GM12878 (cell line): ENCODE data around the gene MYRF. TPM values are rescaled to one million over a fixed set of nuclear protein-coding genes. Genes with fewer than 3 reads are reported as not detected.

Source experiments
- ATF7 ChIP-seq: fragments of 450-650 bp; IDR thresholded peaks from 2 replicates; pipeline ENCODE4 v1.6.1; 2016; ENCODE audit warnings: low read depth, mild to moderate bottlenecking
- BMI1 ChIP-seq: fragments of 450-650 bp; IDR thresholded peaks from 2 replicates; pipeline ENCODE4 v1.6.1; 2016; ENCODE audit warnings: mild to moderate bottlenecking, moderate library complexity, borderline replicate concordance
- CHD1 ChIP-seq: IDR thresholded peaks from 2 replicates; pipeline ENCODE4 v1.6.1; 2012; ENCODE audit warnings: low read depth, low read length, improper control_type of control experiment
- CHD2 ChIP-seq: IDR thresholded peaks from 2 replicates; pipeline ENCODE4 v1.6.1; 2011; ENCODE audit warnings: low read depth, low read length, improper control_type of control experiment, borderline replicate concordance
- ELK1 ChIP-seq: IDR thresholded peaks from 2 replicates; pipeline ENCODE4 v1.6.1; 2012; ENCODE audit warnings: low read depth, low read length, improper control_type of control experiment
- GATAD2B ChIP-seq: fragments of 450-650 bp; conservative IDR thresholded peaks from 2 replicates; pipeline ENCODE4 v1.6.1; 2017; ENCODE audit warnings: low read depth, mild to moderate bottlenecking, moderate library complexity
- JUND ChIP-seq: IDR thresholded peaks from 2 replicates; pipeline ENCODE4 v1.6.1; 2012; ENCODE audit warnings: low read depth, mild to moderate bottlenecking, low read length, improper control_type of control experiment, moderate library complexity
- MXI1 ChIP-seq: fragments of 150-350 bp; IDR thresholded peaks from 2 replicates; pipeline ENCODE4 v1.6.1; 2011; ENCODE audit warnings: low read depth, mild to moderate bottlenecking, inconsistent platforms, low read length, improper control_type of control experiment
- RCOR1 ChIP-seq: conservative IDR thresholded peaks from 2 replicates; pipeline ENCODE4 v1.6.1; 2012; ENCODE audit warnings: low read depth, low read length, improper control_type of control experiment
- REST ChIP-seq: IDR thresholded peaks from 2 replicates; pipeline ENCODE4 v1.6.1; 2012; ENCODE audit warnings: mild to moderate bottlenecking, low read depth, low read length
- RUNX3 ChIP-seq: IDR thresholded peaks from 2 replicates; pipeline ENCODE4 v1.6.1; 2012; ENCODE audit warnings: low read length, inconsistent platforms
- SMAD1 ChIP-seq: fragments of 450-650 bp; IDR thresholded peaks from 2 replicates; pipeline ENCODE4 v1.6.1; 2018; ENCODE audit warnings: mild to moderate bottlenecking, low read depth; ENCODE audit not compliant: partially characterized antibody
- SREBF2 ChIP-seq: IDR thresholded peaks from 2 replicates; pipeline ENCODE4 v1.6.1; 2012; ENCODE audit warnings: mild to moderate bottlenecking, low read length
- STAT1 ChIP-seq: fragments of 450-650 bp; conservative IDR thresholded peaks from 2 replicates; pipeline ENCODE4 v1.6.1; 2014; ENCODE audit warnings: antibody characterized with exemption, mild to moderate bottlenecking
- ZNF217 ChIP-seq: fragments of 450-650 bp; IDR thresholded peaks from 2 replicates; pipeline ENCODE4 v1.6.1; 2017; ENCODE audit warnings: antibody characterized with exemption, mild to moderate bottlenecking
- polyA plus RNA-seq, 11 experiments: library from polyadenylated mRNA; depleted of rRNA in 4 of 11; unstranded in 6 of 11; stranded (reverse) in 5 of 11; fragments of >200 nt; fragmentation: Nextera tagmentation in 4 of 11; fragmentation: Illumina TruSeq in 1 of 11; extraction: Ambion mirVana in 4 of 11; extraction: Trizol in 1 of 11; gene quantifications; 1 replicate in 1 of 11; 2 replicates in 10 of 11; pipeline versions ENCODE4 v1.2.1 to v1.2.3, GENCODE V29; 2011 to 2016; ENCODE audit warnings: inconsistent platforms in 2 of 11, missing spikeins in 2 of 11, low read depth in 1 of 11
- total RNA-seq, 4 experiments: library from RNA; depleted of rRNA in 3 of 4; stranded (reverse); fragments of >200 nt in 3 of 4; fragmentation: Illumina TruSeq in 1 of 4; extraction: Trizol in 1 of 4; gene quantifications; 2 replicates each; pipeline versions ENCODE4 v1.2.1 to v1.2.3, GENCODE V29; 2013 to 2021
- TF ChIP-seq, protein P1 (sequence below): fragments of 450-650 bp; conservative IDR thresholded peaks from 2 replicates; pipeline ENCODE4 v1.6.1; 2017; ENCODE audit warnings: mild to moderate bottlenecking, moderate library complexity
- TF ChIP-seq, protein P2 (sequence below): IDR thresholded peaks from 2 replicates; pipeline ENCODE4 v1.6.1; 2012; ENCODE audit warnings: improper control_type of control experiment, low read depth, low read length; ENCODE audit not compliant: insufficient replicate concordance

The MYRF gene
- total and polyA plus RNA-seq, 10 of the 15 experiments (the other 5 are each of a cell fraction or from before 2014, with no cell fraction given), result 0.27 to 15.6 (median 0.89) TPM

DNA sequence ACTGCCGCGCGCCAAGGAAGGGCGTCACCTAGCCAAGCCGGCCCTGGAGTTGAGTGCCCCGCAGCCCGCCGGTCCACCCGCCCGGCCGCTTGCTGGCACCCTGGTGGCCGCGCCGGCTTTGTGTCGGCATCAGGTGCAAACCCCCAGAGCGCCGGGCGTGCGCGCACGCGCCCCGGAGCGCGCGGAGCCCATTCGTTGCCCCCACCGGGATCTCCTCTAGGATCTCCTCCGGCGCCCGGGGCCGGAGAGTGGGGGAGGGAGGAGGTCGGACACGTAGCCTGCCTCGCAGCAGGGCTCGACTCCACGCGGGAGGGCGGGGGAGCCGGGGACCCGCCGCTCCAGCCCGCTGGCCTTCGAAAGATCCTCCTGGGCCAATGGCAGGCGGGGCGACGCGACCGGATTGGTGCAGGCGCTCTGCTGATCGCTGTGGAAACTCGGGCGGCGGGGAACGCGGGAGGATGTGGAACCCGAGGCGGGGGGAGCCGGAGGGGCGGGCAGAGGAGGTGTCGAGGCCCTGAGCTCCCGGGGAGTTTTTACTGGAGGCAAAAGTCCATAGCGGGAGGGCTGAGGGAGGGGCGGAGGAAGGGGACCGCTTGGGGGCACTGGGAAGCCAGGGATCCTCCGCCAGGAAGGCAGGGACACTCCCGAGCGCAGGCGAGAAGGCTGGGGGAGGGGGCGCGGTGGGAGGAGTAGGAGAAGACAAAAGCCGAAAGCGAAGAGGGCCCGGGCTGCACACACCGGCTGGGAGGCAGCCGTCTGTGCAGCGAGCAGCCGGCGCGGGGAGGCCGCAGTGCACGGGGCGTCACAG is 75.3 kb downstream of the MYRF start, which contains the start of gene FADS2 (continued):
- TF ChIP-seq, protein P1, sequence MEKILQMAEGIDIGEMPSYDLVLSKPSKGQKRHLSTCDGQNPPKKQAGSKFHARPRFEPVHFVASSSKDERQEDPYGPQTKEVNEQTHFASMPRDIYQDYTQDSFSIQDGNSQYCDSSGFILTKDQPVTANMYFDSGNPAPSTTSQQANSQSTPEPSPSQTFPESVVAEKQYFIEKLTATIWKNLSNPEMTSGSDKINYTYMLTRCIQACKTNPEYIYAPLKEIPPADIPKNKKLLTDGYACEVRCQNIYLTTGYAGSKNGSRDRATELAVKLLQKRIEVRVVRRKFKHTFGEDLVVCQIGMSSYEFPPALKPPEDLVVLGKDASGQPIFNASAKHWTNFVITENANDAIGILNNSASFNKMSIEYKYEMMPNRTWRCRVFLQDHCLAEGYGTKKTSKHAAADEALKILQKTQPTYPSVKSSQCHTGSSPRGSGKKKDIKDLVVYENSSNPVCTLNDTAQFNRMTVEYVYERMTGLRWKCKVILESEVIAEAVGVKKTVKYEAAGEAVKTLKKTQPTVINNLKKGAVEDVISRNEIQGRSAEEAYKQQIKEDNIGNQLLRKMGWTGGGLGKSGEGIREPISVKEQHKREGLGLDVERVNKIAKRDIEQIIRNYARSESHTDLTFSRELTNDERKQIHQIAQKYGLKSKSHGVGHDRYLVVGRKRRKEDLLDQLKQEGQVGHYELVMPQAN, result peak; percentile 81
- TF ChIP-seq SREBF2, result peak; percentile 44; the same call in 1 of the 2 replicates
- TF ChIP-seq ZNF217, result peak; percentile 40; the same call in 1 of the 2 replicates
- TF ChIP-seq BMI1, result no peak
- TF ChIP-seq MXI1, result peak; percentile 17; the same call in 1 of the 2 replicates
- TF ChIP-seq STAT1, result no peak
- TF ChIP-seq RCOR1, result no peak
- TF ChIP-seq GATAD2B, result peak; percentile 89
- no peak for TF ChIP-seq ELK1
- TF ChIP-seq, protein P2, sequence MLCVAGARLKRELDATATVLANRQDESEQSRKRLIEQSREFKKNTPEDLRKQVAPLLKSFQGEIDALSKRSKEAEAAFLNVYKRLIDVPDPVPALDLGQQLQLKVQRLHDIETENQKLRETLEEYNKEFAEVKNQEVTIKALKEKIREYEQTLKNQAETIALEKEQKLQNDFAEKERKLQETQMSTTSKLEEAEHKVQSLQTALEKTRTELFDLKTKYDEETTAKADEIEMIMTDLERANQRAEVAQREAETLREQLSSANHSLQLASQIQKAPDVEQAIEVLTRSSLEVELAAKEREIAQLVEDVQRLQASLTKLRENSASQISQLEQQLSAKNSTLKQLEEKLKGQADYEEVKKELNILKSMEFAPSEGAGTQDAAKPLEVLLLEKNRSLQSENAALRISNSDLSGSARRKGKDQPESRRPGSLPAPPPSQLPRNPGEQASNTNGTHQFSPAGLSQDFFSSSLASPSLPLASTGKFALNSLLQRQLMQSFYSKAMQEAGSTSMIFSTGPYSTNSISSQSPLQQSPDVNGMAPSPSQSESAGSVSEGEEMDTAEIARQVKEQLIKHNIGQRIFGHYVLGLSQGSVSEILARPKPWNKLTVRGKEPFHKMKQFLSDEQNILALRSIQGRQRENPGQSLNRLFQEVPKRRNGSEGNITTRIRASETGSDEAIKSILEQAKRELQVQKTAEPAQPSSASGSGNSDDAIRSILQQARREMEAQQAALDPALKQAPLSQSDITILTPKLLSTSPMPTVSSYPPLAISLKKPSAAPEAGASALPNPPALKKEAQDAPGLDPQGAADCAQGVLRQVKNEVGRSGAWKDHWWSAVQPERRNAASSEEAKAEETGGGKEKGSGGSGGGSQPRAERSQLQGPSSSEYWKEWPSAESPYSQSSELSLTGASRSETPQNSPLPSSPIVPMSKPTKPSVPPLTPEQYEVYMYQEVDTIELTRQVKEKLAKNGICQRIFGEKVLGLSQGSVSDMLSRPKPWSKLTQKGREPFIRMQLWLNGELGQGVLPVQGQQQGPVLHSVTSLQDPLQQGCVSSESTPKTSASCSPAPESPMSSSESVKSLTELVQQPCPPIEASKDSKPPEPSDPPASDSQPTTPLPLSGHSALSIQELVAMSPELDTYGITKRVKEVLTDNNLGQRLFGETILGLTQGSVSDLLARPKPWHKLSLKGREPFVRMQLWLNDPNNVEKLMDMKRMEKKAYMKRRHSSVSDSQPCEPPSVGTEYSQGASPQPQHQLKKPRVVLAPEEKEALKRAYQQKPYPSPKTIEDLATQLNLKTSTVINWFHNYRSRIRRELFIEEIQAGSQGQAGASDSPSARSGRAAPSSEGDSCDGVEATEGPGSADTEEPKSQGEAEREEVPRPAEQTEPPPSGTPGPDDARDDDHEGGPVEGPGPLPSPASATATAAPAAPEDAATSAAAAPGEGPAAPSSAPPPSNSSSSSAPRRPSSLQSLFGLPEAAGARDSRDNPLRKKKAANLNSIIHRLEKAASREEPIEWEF, result no peak
- TF ChIP-seq SMAD1, result no peak
- TF ChIP-seq JUND, result no peak
- no peak for TF ChIP-seq REST
- peak; percentile 72; the same call in 1 of the 2 replicates for TF ChIP-seq CHD1
- TF ChIP-seq CHD2, result no peak
- 0 out of 2 replicates have a peak, but pooled peaks have one; percentile 13 for TF ChIP-seq ATF7
- no peak for TF ChIP-seq RUNX3
